ENCODE data around the gene FANCB.

FANCB gene

DNA sequence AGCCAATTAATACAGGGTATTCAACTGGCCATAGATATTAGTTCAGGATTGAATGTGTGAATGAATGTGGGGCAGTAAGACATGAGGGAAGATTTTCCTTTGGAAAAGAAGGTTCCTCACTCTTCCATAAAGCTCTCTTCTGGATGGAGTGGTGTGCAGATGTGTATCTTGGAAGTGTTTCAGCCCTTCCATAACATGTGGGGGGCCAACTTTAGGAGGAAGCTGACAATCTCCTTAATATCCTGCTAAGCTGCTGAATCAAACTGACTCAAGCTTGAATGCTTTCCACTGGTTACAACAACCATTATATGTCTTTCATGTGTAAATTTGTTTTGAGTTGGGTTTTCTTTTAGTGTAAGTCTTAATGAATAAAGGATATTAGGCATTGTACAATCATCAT lies 40.3 kb downstream of the FANCB start:
- DNase-seq, result no peak

DNA sequence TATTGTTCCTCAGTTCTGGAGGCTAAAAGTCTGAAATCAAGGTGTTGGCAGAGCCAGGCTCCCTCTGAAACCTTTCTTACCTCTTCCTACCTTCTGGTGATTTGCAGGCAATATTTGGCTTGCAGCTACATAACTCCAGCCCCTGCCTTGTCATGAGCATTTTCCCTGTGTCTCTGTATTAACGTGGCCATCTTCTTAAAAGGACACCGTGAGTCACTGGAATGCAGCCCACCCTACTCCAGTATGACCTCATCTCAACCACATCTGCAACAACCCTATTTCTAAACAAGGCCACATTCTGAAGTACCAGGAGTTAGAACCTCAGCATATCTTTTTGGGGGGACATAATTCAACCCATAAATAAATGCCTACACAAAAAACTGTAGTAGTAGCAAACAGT lies 40.7 kb downstream of the FANCB start:
- DNase-seq, result no peak

DNA sequence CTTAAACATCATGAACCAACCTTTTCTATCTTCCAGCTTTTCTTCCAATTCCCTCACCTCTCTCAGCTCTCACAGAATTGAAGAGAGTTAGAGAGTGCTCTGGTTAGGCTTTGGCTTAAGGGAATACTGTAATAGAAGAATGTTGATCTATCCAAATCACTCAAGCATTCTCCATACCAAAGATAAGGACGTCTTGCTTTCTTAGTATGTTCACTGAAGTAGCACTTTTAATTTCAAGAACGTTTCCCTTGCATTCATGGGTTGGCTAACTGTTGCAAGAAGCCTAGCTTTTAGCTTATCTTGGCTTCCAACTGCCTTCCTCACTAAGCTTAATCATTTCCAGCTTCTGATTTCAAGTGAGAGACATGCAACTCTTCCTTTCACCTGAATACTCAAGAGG lies 43.2 kb downstream of the FANCB start:
- no peak for DNase-seq

DNA sequence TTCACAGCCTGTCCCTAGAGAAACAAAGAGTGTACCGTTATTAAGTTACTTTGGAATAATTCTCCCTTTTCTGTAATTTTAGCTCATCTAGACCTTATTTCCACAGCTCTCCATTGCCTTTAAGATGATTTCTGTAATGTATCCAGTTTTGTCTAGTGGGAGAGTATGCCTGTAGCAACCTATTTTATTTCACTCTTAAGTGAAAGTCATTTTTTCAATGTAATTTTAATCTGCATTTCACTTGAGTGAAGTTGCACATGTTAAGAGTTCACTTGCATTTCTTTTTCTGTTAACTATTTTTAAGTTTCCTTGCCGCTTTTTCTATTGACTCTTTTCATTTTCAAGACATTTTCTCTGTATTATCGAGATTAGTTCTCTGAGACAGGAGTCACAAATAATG lies 46.5 kb downstream of the FANCB start:
- no peak for DNase-seq

DNA sequence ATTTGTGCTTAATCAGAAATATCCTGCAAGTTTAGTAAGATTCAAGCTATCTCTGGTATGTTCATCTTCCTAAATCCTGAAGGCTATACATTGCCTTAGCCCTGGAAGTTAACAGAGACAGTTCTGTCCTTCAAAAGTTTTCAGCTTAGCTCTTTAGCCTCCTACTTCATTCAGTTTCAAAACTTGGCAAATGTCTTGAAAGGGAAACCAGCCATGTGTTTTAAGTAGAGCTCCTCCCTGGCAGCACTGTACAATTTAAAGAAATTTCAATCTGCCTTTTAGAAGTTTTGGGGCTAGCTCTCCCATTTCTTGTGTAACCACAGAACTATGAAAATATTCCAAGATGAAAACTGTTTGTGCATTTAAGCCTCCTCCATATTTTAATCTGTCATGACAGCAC lies 47.0 kb downstream of the FANCB start:
- no peak for DNase-seq

DNA sequence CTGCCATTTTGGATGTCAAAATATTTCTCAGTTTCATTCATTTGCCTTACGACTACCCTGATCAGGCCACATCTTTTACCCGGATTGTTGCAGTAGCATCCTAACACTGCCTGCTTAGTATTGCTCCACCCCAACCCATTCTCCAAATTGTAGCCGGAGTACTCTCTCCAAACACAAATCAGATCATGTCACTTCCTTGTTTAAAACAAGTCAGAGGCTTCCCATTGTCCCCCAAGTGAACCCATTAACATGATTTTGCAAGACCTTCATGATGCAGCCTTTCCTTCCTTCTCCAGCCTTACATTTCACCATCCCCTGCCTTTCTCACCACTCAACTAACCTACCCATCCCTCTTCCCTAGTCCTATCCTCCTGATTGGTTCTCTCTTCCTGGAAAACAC lies 53.1 kb downstream of the FANCB start:
- DNase-seq, result no peak

DNA sequence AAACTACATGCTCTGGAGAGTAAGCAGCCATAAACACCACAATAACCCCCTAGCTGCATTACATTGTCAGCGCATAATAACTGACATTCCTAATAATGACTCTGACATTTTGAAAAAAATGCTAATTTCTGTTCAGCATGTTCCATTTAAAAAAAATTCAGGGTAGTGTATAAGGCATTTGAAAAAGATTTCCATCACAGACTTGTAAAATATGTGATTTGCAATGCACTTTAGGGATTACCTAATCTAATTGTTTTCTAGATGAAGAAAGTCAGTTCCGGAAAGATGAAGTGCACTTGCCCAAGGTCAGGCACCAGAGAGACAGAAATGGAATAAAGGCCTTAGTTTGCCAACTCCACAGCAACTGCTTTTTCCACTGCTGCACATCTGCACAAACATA lies 55.3 kb downstream of the FANCB start:
- no peak for DNase-seq

DNA sequence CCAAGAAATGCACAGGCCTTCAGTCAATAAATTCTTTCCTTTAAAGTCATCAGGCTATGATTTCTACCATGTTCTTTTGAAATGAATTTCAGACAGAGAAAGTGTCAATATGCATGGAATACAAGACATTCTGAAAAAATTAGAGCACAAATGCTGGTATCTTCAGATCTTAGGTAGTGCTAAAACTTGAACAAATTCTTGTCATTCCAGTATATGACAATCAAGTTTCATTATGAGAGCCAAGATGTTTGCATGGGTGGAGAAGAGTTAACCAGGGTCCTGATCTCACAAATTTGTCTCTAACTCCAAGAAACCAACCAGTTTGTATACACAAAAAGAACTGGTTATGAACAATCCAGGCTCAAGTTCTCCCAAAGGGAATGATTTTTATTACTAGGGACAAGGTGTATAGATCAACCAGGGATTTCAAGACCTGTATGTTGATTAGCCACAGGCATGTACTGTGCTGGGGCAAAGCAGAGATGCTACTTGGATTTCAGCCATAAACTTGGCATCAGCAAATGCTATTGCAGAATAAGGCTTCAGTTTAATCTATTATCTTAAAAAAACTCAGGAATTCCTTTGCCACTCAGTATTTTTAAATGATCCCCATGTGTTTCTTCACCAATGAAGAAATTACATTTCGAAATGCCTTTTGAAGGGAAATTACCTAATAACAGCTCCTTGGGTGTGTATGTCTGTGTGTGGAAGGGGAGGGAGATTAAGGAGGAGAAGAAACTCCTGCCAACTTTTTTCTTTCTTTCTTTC lies 69.7 kb downstream of the FANCB start:
- DNase-seq, result no peak

DNA sequence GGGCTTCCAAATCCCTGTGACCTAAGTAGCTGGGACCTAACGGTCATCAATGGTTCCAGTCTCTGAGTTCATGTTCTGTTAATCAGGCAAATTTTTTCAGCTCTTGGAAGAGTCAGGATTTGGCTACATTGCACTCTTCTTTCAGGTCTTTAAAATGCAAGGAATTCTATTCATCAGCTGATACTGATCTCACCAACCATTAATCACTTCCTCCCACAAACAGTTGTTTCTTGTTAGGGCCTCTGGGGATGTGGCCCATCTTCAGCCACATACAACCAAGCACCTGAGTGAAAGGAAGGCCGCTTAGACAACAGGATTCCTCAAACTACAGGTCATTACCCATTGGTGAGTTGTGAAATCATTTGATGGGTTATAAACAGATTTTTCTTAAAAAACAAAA lies 71.7 kb downstream of the FANCB start:
- DNase-seq, result no peak

DNA sequence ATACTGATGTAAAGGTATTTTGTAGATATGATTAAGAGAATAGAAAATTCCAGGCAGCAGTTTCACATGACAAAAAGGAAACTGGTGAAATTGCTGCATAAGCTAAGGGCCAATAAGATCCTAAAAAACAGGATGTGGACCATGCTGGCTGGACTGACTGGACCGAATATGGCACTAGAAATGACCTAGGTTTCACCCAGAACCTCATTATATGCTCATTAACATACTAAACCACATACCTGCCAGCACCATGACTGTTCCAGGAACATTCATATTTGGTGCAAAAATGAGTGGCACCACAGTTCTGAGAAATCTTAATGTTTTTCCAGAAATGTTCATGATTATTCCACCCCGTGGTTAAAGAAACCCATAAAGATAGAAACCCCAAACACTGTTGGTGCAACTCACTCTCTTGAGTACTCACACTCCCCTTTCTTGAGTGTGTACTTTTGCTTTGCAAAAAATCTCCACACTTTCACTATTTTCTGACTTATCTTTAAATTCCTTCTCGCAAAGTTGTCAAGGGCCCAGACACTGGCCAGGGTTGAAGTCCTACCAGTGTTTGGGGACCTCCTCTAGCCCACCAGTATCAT lies 74.0 kb downstream of the FANCB start:
- no peak for DNase-seq

Data from T1000 (cell line).